ENCODE results near the gene C10orf88.

Gene C10orf88

DNA sequence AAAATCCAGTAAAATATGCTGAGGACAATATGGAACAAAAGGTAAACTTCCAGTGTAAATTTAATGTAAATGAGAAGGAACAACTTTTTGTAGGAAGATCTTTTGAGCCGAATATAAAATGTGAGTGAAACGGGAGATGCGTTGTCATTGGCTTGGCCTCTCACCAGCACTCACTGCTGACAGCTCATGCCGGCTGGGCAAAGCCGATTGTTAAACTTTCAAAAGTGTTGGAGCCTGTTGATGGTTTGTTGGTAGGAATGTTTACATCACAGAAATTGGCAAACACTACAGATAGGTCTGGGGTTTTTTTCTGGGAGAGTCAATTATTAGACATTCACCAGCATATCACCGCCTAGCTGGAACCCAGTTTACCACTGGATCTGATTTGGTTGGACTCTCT lies 32.3 kb upstream of the C10orf88 start:
- no peak overlapping the region for H3K4me3 ChIP-seq (ENCODE audit: low read length)
- no peak for TF ChIP-seq EZH2phosphoT487 (IDR thresholded peaks at IDR 0.05; ENCODE audit: borderline replicate concordance, low read length)
- TF ChIP-seq, protein P1, sequence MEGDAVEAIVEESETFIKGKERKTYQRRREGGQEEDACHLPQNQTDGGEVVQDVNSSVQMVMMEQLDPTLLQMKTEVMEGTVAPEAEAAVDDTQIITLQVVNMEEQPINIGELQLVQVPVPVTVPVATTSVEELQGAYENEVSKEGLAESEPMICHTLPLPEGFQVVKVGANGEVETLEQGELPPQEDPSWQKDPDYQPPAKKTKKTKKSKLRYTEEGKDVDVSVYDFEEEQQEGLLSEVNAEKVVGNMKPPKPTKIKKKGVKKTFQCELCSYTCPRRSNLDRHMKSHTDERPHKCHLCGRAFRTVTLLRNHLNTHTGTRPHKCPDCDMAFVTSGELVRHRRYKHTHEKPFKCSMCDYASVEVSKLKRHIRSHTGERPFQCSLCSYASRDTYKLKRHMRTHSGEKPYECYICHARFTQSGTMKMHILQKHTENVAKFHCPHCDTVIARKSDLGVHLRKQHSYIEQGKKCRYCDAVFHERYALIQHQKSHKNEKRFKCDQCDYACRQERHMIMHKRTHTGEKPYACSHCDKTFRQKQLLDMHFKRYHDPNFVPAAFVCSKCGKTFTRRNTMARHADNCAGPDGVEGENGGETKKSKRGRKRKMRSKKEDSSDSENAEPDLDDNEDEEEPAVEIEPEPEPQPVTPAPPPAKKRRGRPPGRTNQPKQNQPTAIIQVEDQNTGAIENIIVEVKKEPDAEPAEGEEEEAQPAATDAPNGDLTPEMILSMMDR (IDR thresholded peaks at IDR 0.05; ENCODE audit: low read depth, low read length, poor library complexity, severe bottlenecking) = no peak
- H3K79me2 ChIP-seq (ENCODE audit: control insufficient read depth, low read length) = no peaks in the 10 kb centered on the region
- H3K27me3 ChIP-seq (ENCODE audit: control insufficient read depth, low read length) = no peaks in the 10 kb centered on the region
- H3F3A ChIP-seq (ENCODE audit: control insufficient read depth, insufficient read depth) = 0 out of 2 replicates have a peak, but pooled peaks cover 3% of the 10 kb centered on the region
- peaks cover 16% of the 10 kb centered on the region for H3K36me3 ChIP-seq (ENCODE audit: control insufficient read depth, low read length)
- H3K9me3 ChIP-seq (ENCODE audit: control insufficient read depth, insufficient read depth, low read length) = no peaks in the 10 kb centered on the region
- H3K9me2 ChIP-seq (replicated peaks; ENCODE audit: control insufficient read depth, low read length) = no peaks in the 10 kb centered on the region
- peaks cover 6% of the 10 kb centered on the region for H3K4me1 ChIP-seq (ENCODE audit: control insufficient read depth, low read length)
- no peak overlapping the region for H3K27ac ChIP-seq (ENCODE audit: low read depth, low read length)
- H4K20me1 ChIP-seq (ENCODE audit: control insufficient read depth, insufficient read depth, low read depth, low read length) = no peaks in the 10 kb centered on the region
- no peak overlapping the region for H3K4me2 ChIP-seq (ENCODE audit: low read length)

DNA sequence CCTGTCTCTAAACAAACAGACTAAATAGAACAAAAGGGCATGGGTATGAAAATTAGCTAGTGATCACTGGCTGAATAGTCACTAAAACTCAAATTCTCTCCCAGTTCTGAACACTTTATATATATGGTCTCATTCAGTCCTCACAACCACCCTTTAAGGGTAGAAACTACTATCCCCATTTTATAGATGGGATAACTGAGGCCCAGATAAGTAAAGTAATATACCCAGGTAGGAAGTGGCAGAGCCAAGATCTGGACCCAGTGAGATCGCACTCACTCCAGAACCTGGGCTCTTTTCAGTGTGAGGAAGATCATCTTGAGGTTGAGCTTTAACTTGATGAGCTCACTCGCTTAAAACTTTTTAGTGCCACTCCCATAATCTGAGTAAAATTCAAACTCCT lies 30.7 kb upstream of the C10orf88 start:
- Histone ChIP-seq H3K4me2 (ENCODE audit: low read length) (no peak overlapping the region), H4K20me1 (ENCODE audit: control insufficient read depth, insufficient read depth, low read depth, low read length) (no peaks in the 10 kb centered on the region)

DNA sequence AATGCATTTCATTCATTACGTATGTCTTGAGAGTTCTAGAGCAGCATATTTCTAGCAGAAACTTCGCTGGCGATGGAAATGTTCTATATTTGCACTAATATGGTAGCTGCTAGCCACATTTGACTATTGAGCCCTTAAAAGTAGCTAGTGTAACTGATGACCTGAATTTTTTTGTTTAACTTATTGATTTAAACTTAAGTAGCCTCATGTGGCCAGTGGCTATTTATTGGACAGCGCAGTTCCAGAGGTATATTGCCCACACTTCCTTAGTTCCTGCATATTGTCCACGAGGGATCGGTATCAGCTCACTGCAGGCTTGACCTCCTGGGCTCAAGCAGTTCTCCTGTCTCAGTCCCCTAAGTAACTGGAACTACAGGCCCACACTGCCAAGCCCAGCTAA lies 29.9 kb upstream of the C10orf88 start:
- H3K36me3 ChIP-seq (ENCODE audit: control insufficient read depth, low read length) = peaks cover 10% of the 10 kb centered on the region
- H3K4me1 ChIP-seq (ENCODE audit: control insufficient read depth, low read length) = peaks cover 18% of the 10 kb centered on the region

More for the DNA sequence above, 30.7 kb upstream of the C10orf88 start:
- Histone ChIP-seq H3K27me3 (ENCODE audit: control insufficient read depth, low read length) (no peaks in the 10 kb centered on the region), H3K9me3 (ENCODE audit: control insufficient read depth, insufficient read depth, low read length) (no peaks in the 10 kb centered on the region), H3K27ac (ENCODE audit: low read depth, low read length) (no peak overlapping the region), H3K9me2 (replicated peaks; ENCODE audit: control insufficient read depth, low read length) (no peaks in the 10 kb centered on the region), H3K36me3 (ENCODE audit: control insufficient read depth, low read length) (peaks cover 10% of the 10 kb centered on the region), H3F3A (ENCODE audit: control insufficient read depth, insufficient read depth) (0 out of 2 replicates have a peak, but pooled peaks cover 3% of the 10 kb centered on the region), H3K4me3 (ENCODE audit: low read length) (no peak overlapping the region), H3K4me1 (ENCODE audit: control insufficient read depth, low read length) (peaks cover 16% of the 10 kb centered on the region), H3K79me2 (ENCODE audit: control insufficient read depth, low read length) (peaks cover 2% of the 10 kb centered on the region; the same call in 1 of the 2 replicates)
- no peak for TF ChIP-seq EZH2phosphoT487 (IDR thresholded peaks at IDR 0.05; ENCODE audit: borderline replicate concordance, low read length)
- TF ChIP-seq, protein P1 (IDR thresholded peaks at IDR 0.05; ENCODE audit: low read depth, low read length, poor library complexity, severe bottlenecking) = no peak

More for the DNA sequence above, 29.9 kb upstream of the C10orf88 start:
- Histone ChIP-seq H3K4me2 (ENCODE audit: low read length) (no peak overlapping the region), H4K20me1 (ENCODE audit: control insufficient read depth, insufficient read depth, low read depth, low read length) (no peaks in the 10 kb centered on the region), H3K9me2 (replicated peaks; ENCODE audit: control insufficient read depth, low read length) (no peaks in the 10 kb centered on the region), H3F3A (ENCODE audit: control insufficient read depth, insufficient read depth) (0 out of 2 replicates have a peak, but pooled peaks cover 3% of the 10 kb centered on the region), H3K79me2 (ENCODE audit: control insufficient read depth, low read length) (peaks cover 2% of the 10 kb centered on the region; the same call in 1 of the 2 replicates), H3K27me3 (ENCODE audit: control insufficient read depth, low read length) (no peaks in the 10 kb centered on the region), H3K27ac (ENCODE audit: low read depth, low read length) (no peak overlapping the region), H3K4me3 (ENCODE audit: low read length) (no peak overlapping the region), H3K9me3 (ENCODE audit: control insufficient read depth, insufficient read depth, low read length) (no peaks in the 10 kb centered on the region)
- TF ChIP-seq EZH2phosphoT487 (IDR thresholded peaks at IDR 0.05; ENCODE audit: borderline replicate concordance, low read length) = no peak
- TF ChIP-seq, protein P1 (IDR thresholded peaks at IDR 0.05; ENCODE audit: low read depth, low read length, poor library complexity, severe bottlenecking) = no peak

Data from DOHH2 (cell line).